IPS-15b (cell line): Measurements from ENCODE around the gene DISP2.

Source experiments
- H3K27me3 ChIP-seq: one replicate; pipeline ENCODE4 v1.6.1; 2013; ENCODE audit warnings: low read length; ENCODE audit not compliant: control insufficient read depth, insufficient read depth
- H3K36me3 ChIP-seq: one replicate; pipeline ENCODE4 v1.6.1; 2013; ENCODE audit warnings: low read length; ENCODE audit not compliant: control insufficient read depth, insufficient read depth
- H3K4me1 ChIP-seq: one replicate; pipeline ENCODE4 v1.6.1; 2013; ENCODE audit warnings: mild to moderate bottlenecking, low read length; ENCODE audit not compliant: control insufficient read depth, insufficient read depth
- H3K4me3 ChIP-seq: one replicate; pipeline ENCODE4 v1.5.1; 2013; ENCODE audit warnings: low read depth, low read length
- H3K9ac ChIP-seq: one replicate; pipeline ENCODE4 v1.6.1; 2013; ENCODE audit warnings: low read depth, mild to moderate bottlenecking, low read length
- H3K9me3 ChIP-seq: one replicate; pipeline ENCODE4 v1.6.1; 2013; ENCODE audit warnings: mild to moderate bottlenecking, low read length; ENCODE audit not compliant: control insufficient read depth, insufficient read depth

Gene DISP2

GRCh38 chr15:40331026-40331425 lies 27.0 kb upstream of the DISP2 start:
- Histone ChIP-seq H3K27me3 (no peaks in the 10 kb centered on the region), H3K36me3 (no peaks in the 10 kb centered on the region), H3K9ac (no peak overlapping the region), H3K9me3 (no peaks in the 10 kb centered on the region), H3K4me1 (peaks cover 19% of the 10 kb centered on the region), H3K4me3 (no peak overlapping the region)

- H3K9ac ChIP-seq = no peak overlapping the region
- no peak overlapping the region for H3K4me3 ChIP-seq
- no peaks in the 10 kb centered on the region for H3K27me3 ChIP-seq
- no peaks in the 10 kb centered on the region for H3K9me3 ChIP-seq
- peaks cover 15% of the 10 kb centered on the region for H3K4me1 ChIP-seq
- no peaks in the 10 kb centered on the region for H3K36me3 ChIP-seq
These were observed 26.4 kb upstream of the DISP2 start for GRCh38 chr15:40331637-40332036.

GRCh38 chr15:40332113-40332781 lies 25.8 kb upstream of the DISP2 start:
- peaks cover 2% of the 10 kb centered on the region for H3K27me3 ChIP-seq
- no peaks in the 10 kb centered on the region for H3K36me3 ChIP-seq
- no peak overlapping the region for H3K4me3 ChIP-seq
- no peaks in the 10 kb centered on the region for H3K9me3 ChIP-seq
- no peak overlapping the region for H3K9ac ChIP-seq
- peaks cover 10% of the 10 kb centered on the region for H3K4me1 ChIP-seq

GRCh38 chr15:40333922-40334492 lies 24.0 kb upstream of the DISP2 start:
- Histone ChIP-seq H3K27me3 (peaks cover 3% of the 10 kb centered on the region), H3K4me1 (no peaks in the 10 kb centered on the region), H3K9me3 (no peaks in the 10 kb centered on the region), H3K4me3 (no peak overlapping the region), H3K9ac (no peak overlapping the region), H3K36me3 (no peaks in the 10 kb centered on the region)

- H3K36me3 ChIP-seq = no peaks in the 10 kb centered on the region
- peaks cover 3% of the 10 kb centered on the region for H3K27me3 ChIP-seq
- H3K9ac ChIP-seq = no peak overlapping the region
- H3K4me3 ChIP-seq = no peak overlapping the region
- H3K9me3 ChIP-seq = no peaks in the 10 kb centered on the region
- H3K4me1 ChIP-seq = no peaks in the 10 kb centered on the region
These were observed 23.5 kb upstream of the DISP2 start for GRCh38 chr15:40334541-40334940.

- H3K27me3 ChIP-seq = peaks cover 3% of the 10 kb centered on the region
- H3K4me1 ChIP-seq = peaks cover 4% of the 10 kb centered on the region
- H3K4me3 ChIP-seq = no peak overlapping the region
- no peak overlapping the region for H3K9ac ChIP-seq
- no peaks in the 10 kb centered on the region for H3K9me3 ChIP-seq
- H3K36me3 ChIP-seq = no peaks in the 10 kb centered on the region
These were observed 22.9 kb upstream of the DISP2 start for GRCh38 chr15:40334941-40335795.

- Histone ChIP-seq H3K4me1 (peaks cover 5% of the 10 kb centered on the region), H3K27me3 (peaks cover 3% of the 10 kb centered on the region), H3K9ac (no peak overlapping the region), H3K36me3 (no peaks in the 10 kb centered on the region), H3K4me3 (no peak overlapping the region), H3K9me3 (no peaks in the 10 kb centered on the region)
These were observed 21.9 kb upstream of the DISP2 start for GRCh38 chr15:40335938-40336743.

GRCh38 chr15:40336744-40337122 lies 21.3 kb upstream of the DISP2 start:
- H3K9ac ChIP-seq = no peak overlapping the region
- H3K9me3 ChIP-seq = no peaks in the 10 kb centered on the region
- H3K36me3 ChIP-seq = no peaks in the 10 kb centered on the region
- peaks cover 3% of the 10 kb centered on the region for H3K27me3 ChIP-seq
- no peak overlapping the region for H3K4me3 ChIP-seq
- H3K4me1 ChIP-seq = peaks cover 5% of the 10 kb centered on the region

- H3K9me3 ChIP-seq = no peaks in the 10 kb centered on the region
- no peak overlapping the region for H3K9ac ChIP-seq
- H3K27me3 ChIP-seq = peaks cover 3% of the 10 kb centered on the region
- no peaks in the 10 kb centered on the region for H3K36me3 ChIP-seq
- H3K4me1 ChIP-seq = peaks cover 5% of the 10 kb centered on the region
- H3K4me3 ChIP-seq = no peak overlapping the region
These were observed 20.4 kb upstream of the DISP2 start for GRCh38 chr15:40337597-40337996.

- Histone ChIP-seq H3K36me3 (no peaks in the 10 kb centered on the region), H3K27me3 (peaks cover 3% of the 10 kb centered on the region), H3K4me3 (no peak overlapping the region), H3K9me3 (no peaks in the 10 kb centered on the region), H3K9ac (no peak overlapping the region), H3K4me1 (peaks cover 5% of the 10 kb centered on the region)
These were observed 19.9 kb upstream of the DISP2 start for GRCh38 chr15:40338041-40338657.

- peaks cover 3% of the 10 kb centered on the region for H3K27me3 ChIP-seq
- H3K9me3 ChIP-seq = no peaks in the 10 kb centered on the region
- no peak overlapping the region for H3K9ac ChIP-seq
- H3K36me3 ChIP-seq = no peaks in the 10 kb centered on the region
- no peak overlapping the region for H3K4me3 ChIP-seq
- H3K4me1 ChIP-seq = peaks cover 5% of the 10 kb centered on the region
These were observed 18.9 kb upstream of the DISP2 start for GRCh38 chr15:40338921-40339620.
